H9 (cell line): ENCODE data around the gene MKRN1. TPM values are rescaled to one million over a fixed set of nuclear protein-coding genes. Genes with fewer than 3 reads are reported as not detected.

Source experiments
- DNase-seq: peaks from one replicate; pipeline ENCODE4 v3.0.0-alpha.2; 2017
- H2AFZ ChIP-seq: one replicate; pipeline ENCODE4 v1.6.1; 2013; ENCODE audit warnings: mild to moderate bottlenecking, low read length, control low read depth, moderate library complexity
- H2AK5ac ChIP-seq: 2 replicates; pipeline ENCODE4 v1.6.1; 2013; ENCODE audit warnings: low read length, control low read depth, mixed read lengths; ENCODE audit not compliant: insufficient read length
- H2BK120ac ChIP-seq: one replicate; pipeline ENCODE4 v1.6.1; 2013; ENCODE audit warnings: low read depth, mild to moderate bottlenecking, low read length, control low read depth, inconsistent platforms; ENCODE audit not compliant: poor library complexity, severe bottlenecking
- H2BK12ac ChIP-seq: 2 replicates; pipeline ENCODE4 v1.6.1; 2013; ENCODE audit warnings: low read length, control low read depth, mixed read lengths, low read depth; ENCODE audit not compliant: insufficient read length
- H2BK15ac ChIP-seq: 2 replicates; pipeline ENCODE4 v1.6.1; 2013; ENCODE audit warnings: low read depth, low read length, control low read depth
- H2BK20ac ChIP-seq: one replicate; pipeline ENCODE4 v1.6.1; 2013; ENCODE audit warnings: low read depth, mild to moderate bottlenecking, low read length, control low read depth, inconsistent platforms; ENCODE audit not compliant: poor library complexity, severe bottlenecking
- H2BK5ac ChIP-seq: 2 replicates; pipeline ENCODE4 v1.6.1; 2013; ENCODE audit warnings: low read length, control low read depth, mixed read lengths; ENCODE audit not compliant: insufficient read length
- H3K14ac ChIP-seq: 2 replicates; pipeline ENCODE4 v1.6.1; 2013; ENCODE audit warnings: low read length, control low read depth; ENCODE audit not compliant: insufficient read depth
- H3K18ac ChIP-seq: 2 replicates; pipeline ENCODE4 v1.6.1; 2013; ENCODE audit warnings: low read depth, mild to moderate bottlenecking, mixed read lengths, low read length, control low read depth; ENCODE audit not compliant: insufficient read length
- H3K23ac ChIP-seq: 2 replicates; pipeline ENCODE4 v1.6.1; 2013; ENCODE audit warnings: low read length, control low read depth, mixed read lengths, low read depth; ENCODE audit not compliant: insufficient read length
- H3K23me2 ChIP-seq: 2 replicates; pipeline ENCODE4 v1.6.1; 2013; ENCODE audit warnings: low read depth, mild to moderate bottlenecking, mixed read lengths, low read length, control low read depth; ENCODE audit not compliant: insufficient read length, poor library complexity, severe bottlenecking
- H3K27ac ChIP-seq: 2 replicates; pipeline ENCODE4 v1.5.1; 2013; ENCODE audit warnings: low read length, control low read depth, mixed read lengths, low read depth; ENCODE audit not compliant: insufficient read length
- H3K27me3 ChIP-seq: 2 replicates; pipeline ENCODE4 v1.6.1; 2013; ENCODE audit warnings: low read length, control low read depth, inconsistent platforms; ENCODE audit not compliant: insufficient read depth
- H3K4ac ChIP-seq: 2 replicates; pipeline ENCODE4 v1.6.1; 2013; ENCODE audit warnings: low read depth, mild to moderate bottlenecking, control low read depth, inconsistent platforms, low read length, moderate library complexity
- H3K4me1 ChIP-seq: 2 replicates; pipeline ENCODE4 v1.6.1; 2013; ENCODE audit warnings: low read length, control low read depth, inconsistent platforms; ENCODE audit not compliant: insufficient read depth
- H3K4me2 ChIP-seq: 2 replicates; pipeline ENCODE4 v1.6.1; 2013; ENCODE audit warnings: low read length, control low read depth, mixed read lengths; ENCODE audit not compliant: insufficient read length, insufficient read depth
- H3K56ac ChIP-seq: 2 replicates; pipeline ENCODE4 v1.6.1; 2013; ENCODE audit warnings: low read depth, mild to moderate bottlenecking, mixed read lengths, low read length, control low read depth; ENCODE audit not compliant: insufficient read length
- H3K79me1 ChIP-seq: 2 replicates; pipeline ENCODE4 v1.6.1; 2013; ENCODE audit warnings: low read depth, mild to moderate bottlenecking, moderate library complexity, low read length, control low read depth, inconsistent platforms; ENCODE audit not compliant: insufficient read depth, poor library complexity, severe bottlenecking
- H3K79me2 ChIP-seq: 2 replicates; pipeline ENCODE4 v1.6.1; 2013; ENCODE audit warnings: low read length, control low read depth, inconsistent platforms; ENCODE audit not compliant: insufficient read depth
- H3K9ac ChIP-seq: 2 replicates; pipeline ENCODE4 v1.6.1; 2013; ENCODE audit warnings: low read length, control low read depth, mixed read lengths; ENCODE audit not compliant: insufficient read length; ENCODE audit errors: extremely low read depth
- H3K9me3 ChIP-seq: one replicate; pipeline ENCODE4 v1.6.1; 2013; ENCODE audit warnings: low read depth, low read length, inconsistent platforms; ENCODE audit not compliant: control insufficient read depth
- H3T11ph ChIP-seq: one replicate; pipeline ENCODE4 v1.6.1; 2013; ENCODE audit warnings: mild to moderate bottlenecking, low read length, control low read depth, inconsistent platforms
- H4K20me1 ChIP-seq: one replicate; pipeline ENCODE4 v1.6.1; 2013; ENCODE audit not compliant: control insufficient read depth, insufficient read length, insufficient read depth
- H4K5ac ChIP-seq: 2 replicates; pipeline ENCODE4 v1.6.1; 2013; ENCODE audit warnings: low read depth, mild to moderate bottlenecking, mixed read lengths, low read length, control low read depth; ENCODE audit not compliant: insufficient read length
- H4K8ac ChIP-seq: replicated peaks from 2 replicates; pipeline ENCODE4 v1.6.1; 2013; ENCODE audit warnings: low read length, control low read depth, mixed read lengths, low read depth; ENCODE audit not compliant: insufficient read length
- H4K91ac ChIP-seq: 2 replicates; pipeline ENCODE4 v1.6.1; 2013; ENCODE audit warnings: low read depth, mild to moderate bottlenecking, moderate library complexity, mixed read lengths, low read length, control low read depth; ENCODE audit not compliant: insufficient read length
- H3K27ac Mint-ChIP-seq, 3 experiments: 2 replicates in 2 of 3; 3 replicates in 1 of 3; pipeline ENCODE4 v1.8.0; 2020 to 2021; ENCODE audit warnings: mixed read lengths in 3 of 3, mild to moderate bottlenecking in 1 of 3, moderate library complexity in 1 of 3
- H3K27me3 Mint-ChIP-seq: 2 replicates; pipeline ENCODE4 v1.8.0; 2021; ENCODE audit warnings: low read depth, mild to moderate bottlenecking, moderate library complexity, mixed read lengths
- H3K36me3 Mint-ChIP-seq, 3 experiments: 2 replicates in 2 of 3; 3 replicates in 1 of 3; pipeline ENCODE4 v1.8.0; 2020 to 2021; ENCODE audit warnings: low read depth in 3 of 3, mixed read lengths in 3 of 3; ENCODE audit not compliant: insufficient read depth in 1 of 3
- H3K4me1 Mint-ChIP-seq, 2 experiments: 2 replicates each; pipeline ENCODE4 v1.8.0; 2020; ENCODE audit warnings: mixed read lengths in 2 of 2
- H3K4me3 Mint-ChIP-seq, 2 experiments: 2 replicates in 1 of 2; 3 replicates in 1 of 2; pipeline ENCODE4 v1.8.0; 2020 to 2021; ENCODE audit warnings: mild to moderate bottlenecking in 2 of 2, mixed read lengths in 2 of 2, moderate library complexity in 1 of 2
- H3K9me3 Mint-ChIP-seq, 2 experiments: 2 replicates in 1 of 2; 3 replicates in 1 of 2; pipeline ENCODE4 v1.8.0; 2020; ENCODE audit warnings: mild to moderate bottlenecking in 2 of 2, mixed read lengths in 2 of 2, moderate library complexity in 1 of 2
- WGBS: extraction: QIAGEN DNeasy Blood & Tissue Kit; methylation state at CpG from one replicate; pipeline ENCODE4 v1.1.7; 2013; ENCODE audit warnings: missing lambda C conversion rate, low lambda C conversion rate, mixed read lengths; ENCODE audit not compliant: insufficient read length; ENCODE audit errors: extremely low coverage; 5-methylcytosine and 5-hydroxymethylcytosine counted together
- total RNA-seq: library from RNA; stranded (reverse); gene quantifications from 2 replicates; pipeline ENCODE4 v1.2.1, GENCODE V29; 2021
- TF ChIP-seq, protein P1 (sequence below): fragments of 200-600 bp; sonication (generic); conservative IDR thresholded peaks from 3 replicates; pipeline ENCODE4 v1.8.0; 2021; ENCODE audit warnings: antibody characterized with exemption, mild to moderate bottlenecking

Gene MKRN1
- total RNA-seq, 1 experiment from 2014 or later, result 106 TPM

GRCh38 chr7:140512317-140513000 lies 33.2 kb upstream of the MKRN1 start:
- Mint-ChIP-seq H3K4me3 (no peak overlapping the region), H3K4me1 (peaks cover 9 to 12% of the 10 kb centered on the region in 2 experiments), H3K9me3 (no peaks in the 10 kb centered on the region), H3K27ac (peak overlapping the region in 1 of 3 experiments; percentile 94; a peak in 1 of 7 replicates), H3K36me3 (peaks cover 0 to 1% (median 0%) of the 10 kb centered on the region in 3 experiments; a peak in 1 of 7 replicates), H3K27me3 (no peaks in the 10 kb centered on the region)
- TF ChIP-seq, protein P1, sequence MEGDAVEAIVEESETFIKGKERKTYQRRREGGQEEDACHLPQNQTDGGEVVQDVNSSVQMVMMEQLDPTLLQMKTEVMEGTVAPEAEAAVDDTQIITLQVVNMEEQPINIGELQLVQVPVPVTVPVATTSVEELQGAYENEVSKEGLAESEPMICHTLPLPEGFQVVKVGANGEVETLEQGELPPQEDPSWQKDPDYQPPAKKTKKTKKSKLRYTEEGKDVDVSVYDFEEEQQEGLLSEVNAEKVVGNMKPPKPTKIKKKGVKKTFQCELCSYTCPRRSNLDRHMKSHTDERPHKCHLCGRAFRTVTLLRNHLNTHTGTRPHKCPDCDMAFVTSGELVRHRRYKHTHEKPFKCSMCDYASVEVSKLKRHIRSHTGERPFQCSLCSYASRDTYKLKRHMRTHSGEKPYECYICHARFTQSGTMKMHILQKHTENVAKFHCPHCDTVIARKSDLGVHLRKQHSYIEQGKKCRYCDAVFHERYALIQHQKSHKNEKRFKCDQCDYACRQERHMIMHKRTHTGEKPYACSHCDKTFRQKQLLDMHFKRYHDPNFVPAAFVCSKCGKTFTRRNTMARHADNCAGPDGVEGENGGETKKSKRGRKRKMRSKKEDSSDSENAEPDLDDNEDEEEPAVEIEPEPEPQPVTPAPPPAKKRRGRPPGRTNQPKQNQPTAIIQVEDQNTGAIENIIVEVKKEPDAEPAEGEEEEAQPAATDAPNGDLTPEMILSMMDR, result no peak
- Histone ChIP-seq H3K27ac (no peak overlapping the region), H3K9ac (no peak overlapping the region), H3T11ph (no peak overlapping the region), H3K4me2 (no peak overlapping the region), H2BK12ac (no peak overlapping the region), H4K5ac (no peak overlapping the region), H3K4ac (no peak overlapping the region), H3K27me3 (no peaks in the 10 kb centered on the region), H2BK15ac (no peak overlapping the region), H3K18ac (no peak overlapping the region), H3K23ac (no peak overlapping the region), H4K8ac (no peak overlapping the region), H3K56ac (no peak overlapping the region), H3K79me1 (no peaks in the 10 kb centered on the region), H3K4me1 (no peaks in the 10 kb centered on the region; the same call in 1 of the 2 replicates), H3K79me2 (no peaks in the 10 kb centered on the region), H2BK20ac (no peak overlapping the region), H3K23me2 (no peaks in the 10 kb centered on the region), H2BK120ac (no peak overlapping the region), H2AFZ (no peak overlapping the region), H3K9me3 (no peaks in the 10 kb centered on the region), H2BK5ac (no peak overlapping the region), H4K91ac (no peak overlapping the region), H2AK5ac (no peak overlapping the region), H3K14ac (no peak overlapping the region), H4K20me1 (no peaks in the 10 kb centered on the region)
- no CpG with 5 or more reads among the region's 9 CpGs for WGBS
- no peak for DNase-seq
